Measurements from ENCODE around the gene GLO1.
A peak's percentile ranks its signal among the peaks of the same experiment; 100 is the strongest.
"Not testable (repeated sequence)": the region's sequence is repeated elsewhere in the genome, so short reads cannot be mapped to it uniquely, and the experiment has no call there.

Gene GLO1

GRCh38 chr6:38705924-38706323 lies 3.0 kb upstream of the GLO1 start:
- Histone ChIP-seq H3K79me2 (ENCODE audit: insufficient read depth, low read depth) (peaks cover 16% of the 10 kb centered on the region), H4K20me1 (ENCODE audit: insufficient read depth) (no peaks in the 10 kb centered on the region), H3K4me1 (ENCODE audit: low read depth, poor library complexity, severe bottlenecking) (peaks cover 5% of the 10 kb centered on the region), H3K36me3 (ENCODE audit: insufficient read depth) (no peaks in the 10 kb centered on the region), H3K27me3 (ENCODE audit: insufficient read depth, low read depth) (no peaks in the 10 kb centered on the region), H3K27ac (no peak overlapping the region), H2AFZ (ENCODE audit: low read depth) (no peak overlapping the region), H3K9ac (no peak overlapping the region), H3K4me3 (IDR thresholded peaks at IDR 0.05; ENCODE audit: insufficient read depth, low read depth, low read length) (no peak overlapping the region), H3K4me2 (no peak overlapping the region)
- no peak for TF ChIP-seq CTCF (conservative IDR thresholded peaks at IDR 0.05; ENCODE audit: low read depth, low read length)

- Histone ChIP-seq H3K79me2 (ENCODE audit: insufficient read depth, low read depth) (peaks cover 33% of the 10 kb centered on the region), H3K36me3 (ENCODE audit: insufficient read depth) (no peaks in the 10 kb centered on the region), H4K20me1 (ENCODE audit: insufficient read depth) (no peaks in the 10 kb centered on the region), H3K27ac (no peak overlapping the region), H3K4me3 (IDR thresholded peaks at IDR 0.05; ENCODE audit: insufficient read depth, low read depth, low read length) (no peak overlapping the region), H3K27me3 (ENCODE audit: insufficient read depth, low read depth) (no peaks in the 10 kb centered on the region), H2AFZ (ENCODE audit: low read depth) (no peak overlapping the region), H3K9ac (no peak overlapping the region), H3K4me2 (no peak overlapping the region), H3K4me1 (ENCODE audit: low read depth, poor library complexity, severe bottlenecking) (peaks cover 5% of the 10 kb centered on the region)
- TF ChIP-seq CTCF (conservative IDR thresholded peaks at IDR 0.05; ENCODE audit: low read depth, low read length): no peak
These were observed 1.1 kb upstream of the GLO1 start for GRCh38 chr6:38703949-38704590.

- H3K4me1 ChIP-seq (ENCODE audit: low read depth, poor library complexity, severe bottlenecking): peaks cover 5% of the 10 kb centered on the region
- peaks cover 54% of the 10 kb centered on the region for H3K79me2 ChIP-seq (ENCODE audit: insufficient read depth, low read depth)
- no peak overlapping the region for H3K4me3 ChIP-seq (IDR thresholded peaks at IDR 0.05; ENCODE audit: insufficient read depth, low read depth, low read length)
- no peak overlapping the region for H3K27ac ChIP-seq
- no peaks in the 10 kb centered on the region for H3K36me3 ChIP-seq (ENCODE audit: insufficient read depth)
- H4K20me1 ChIP-seq (ENCODE audit: insufficient read depth): 0 out of 2 replicates have a peak, but pooled peaks cover 2% of the 10 kb centered on the region
- H3K9ac ChIP-seq: no peak overlapping the region
- H3K4me2 ChIP-seq: peak overlapping the region; percentile 55; the same call in 1 of the 2 replicates
- no peak for TF ChIP-seq CTCF (conservative IDR thresholded peaks at IDR 0.05; ENCODE audit: low read depth, low read length)
- no peaks in the 10 kb centered on the region for H3K27me3 ChIP-seq (ENCODE audit: insufficient read depth, low read depth)
- H2AFZ ChIP-seq (ENCODE audit: low read depth): no peak overlapping the region
These were observed 1.4 kb downstream of the GLO1 start for GRCh38 chr6:38701551-38701950.

- H4K20me1 ChIP-seq (ENCODE audit: insufficient read depth); H3K36me3 ChIP-seq (ENCODE audit: insufficient read depth); H3K9ac ChIP-seq; H2AFZ ChIP-seq (ENCODE audit: low read depth); H3K27me3 ChIP-seq (ENCODE audit: insufficient read depth, low read depth); H3K27ac ChIP-seq; H3K4me3 ChIP-seq (IDR thresholded peaks at IDR 0.05; ENCODE audit: insufficient read depth, low read depth, low read length); H3K4me1 ChIP-seq (ENCODE audit: low read depth, poor library complexity, severe bottlenecking); H3K4me2 ChIP-seq: not testable (repeated sequence)
- peaks cover 54% of the 10 kb centered on the region for H3K79me2 ChIP-seq (ENCODE audit: insufficient read depth, low read depth)
These were observed 3.2 kb downstream of the GLO1 start for GRCh38 chr6:38699702-38700101.

- Histone ChIP-seq H3K4me3 (IDR thresholded peaks at IDR 0.05; ENCODE audit: insufficient read depth, low read depth, low read length) (no peak overlapping the region), H3K4me2 (no peak overlapping the region), H3K79me2 (ENCODE audit: insufficient read depth, low read depth) (peaks cover 54% of the 10 kb centered on the region), H3K27me3 (ENCODE audit: insufficient read depth, low read depth) (no peaks in the 10 kb centered on the region), H2AFZ (ENCODE audit: low read depth) (no peak overlapping the region), H3K27ac (no peak overlapping the region), H3K9ac (no peak overlapping the region), H3K4me1 (ENCODE audit: low read depth, poor library complexity, severe bottlenecking) (no peaks in the 10 kb centered on the region), H3K36me3 (ENCODE audit: insufficient read depth) (no peaks in the 10 kb centered on the region), H4K20me1 (ENCODE audit: insufficient read depth) (0 out of 2 replicates have a peak, but pooled peaks cover 6% of the 10 kb centered on the region)
- TF ChIP-seq CTCF (conservative IDR thresholded peaks at IDR 0.05; ENCODE audit: low read depth, low read length): no peak
These were observed 5.1 kb downstream of the GLO1 start for GRCh38 chr6:38697846-38698245.

Data from KMS-11 (cell line).